ENCODE measurements around the gene AGTRAP.

Gene AGTRAP

GRCh38 chr1:11706292-11706691, 29.6 kb upstream of the AGTRAP start:
- no peak for TF ChIP-seq CTCF (conservative IDR thresholded peaks at IDR 0.05; ENCODE audit: low read depth)
- ChIA-PET POLR2A (ENCODE audit: low non-redundant PET) (no interaction called here), CTCF (interaction anchor here (1.0 kb wide), 1 partner anchor 13 kb away, joined by 3 read pairs; no protein-coding TSS in a partner anchor)

GRCh38 chr1:11707621-11708276, 28.2 kb upstream of the AGTRAP start:
- DNase-seq (ENCODE audit: low spot score): no peak
- TF ChIP-seq CTCF (conservative IDR thresholded peaks at IDR 0.05; ENCODE audit: low read depth): no peak
- H3K27ac ChIP-seq: no peak overlapping the region
- ChIA-PET CTCF (interaction anchor here (0.6 to 1.0 kb wide), 5 partner anchors 12 to 698 kb away, joined by 3 to 4 read pairs (median 3); no protein-coding TSS in a partner anchor), POLR2A (ENCODE audit: low non-redundant PET) (no interaction called here)

More at GRCh38 chr1:11706292-11706691, 29.6 kb upstream of the AGTRAP start:
- no peak overlapping the region for H3K27ac ChIP-seq
- no peak for DNase-seq (ENCODE audit: low spot score)

GRCh38 chr1:11708554-11709350, 27.2 kb upstream of the AGTRAP start:
- POLR2A ChIA-PET (ENCODE audit: low non-redundant PET): no interaction called here
- DNase-seq (ENCODE audit: low spot score): no peak
- no peak for TF ChIP-seq CTCF (conservative IDR thresholded peaks at IDR 0.05; ENCODE audit: low read depth)
- CTCF ChIA-PET: interaction anchor here (0.6 kb wide), 1 partner anchor 1025 kb away, joined by 3 read pairs; no protein-coding TSS in a partner anchor
- no peak overlapping the region for H3K27ac ChIP-seq

GRCh38 chr1:11711490-11711889, 24.4 kb upstream of the AGTRAP start:
- H3K27ac ChIP-seq: no peak overlapping the region
- CTCF ChIA-PET: interaction anchor here (0.6 to 1.2 kb wide), 3 partner anchors 21 to 786 kb away, joined by 3 to 7 read pairs (median 3); no protein-coding TSS in a partner anchor
- DNase-seq (ENCODE audit: low spot score): no peak
- TF ChIP-seq CTCF (conservative IDR thresholded peaks at IDR 0.05; ENCODE audit: low read depth): no peak; the same call in 1 of the 2 replicates
- POLR2A ChIA-PET (ENCODE audit: low non-redundant PET): no interaction called here

GRCh38 chr1:11712285-11712684, 23.7 kb upstream of the AGTRAP start:
- H3K27ac ChIP-seq: no peak overlapping the region
- TF ChIP-seq CTCF (conservative IDR thresholded peaks at IDR 0.05; ENCODE audit: low read depth): no peak
- ChIA-PET POLR2A (ENCODE audit: low non-redundant PET) (no interaction called here), CTCF (no interaction called here)
- no peak for DNase-seq (ENCODE audit: low spot score)

- ChIA-PET CTCF (no interaction called here), POLR2A (ENCODE audit: low non-redundant PET) (no interaction called here)
- H3K27ac ChIP-seq: no peak overlapping the region
- no peak for DNase-seq (ENCODE audit: low spot score)
- TF ChIP-seq CTCF (conservative IDR thresholded peaks at IDR 0.05; ENCODE audit: low read depth): no peak
These were observed 22.8 kb upstream of the AGTRAP start for GRCh38 chr1:11713095-11713494.

Data from RWPE1 (cell line).